ENCODE results near the gene PDGFRB.

DNA sequence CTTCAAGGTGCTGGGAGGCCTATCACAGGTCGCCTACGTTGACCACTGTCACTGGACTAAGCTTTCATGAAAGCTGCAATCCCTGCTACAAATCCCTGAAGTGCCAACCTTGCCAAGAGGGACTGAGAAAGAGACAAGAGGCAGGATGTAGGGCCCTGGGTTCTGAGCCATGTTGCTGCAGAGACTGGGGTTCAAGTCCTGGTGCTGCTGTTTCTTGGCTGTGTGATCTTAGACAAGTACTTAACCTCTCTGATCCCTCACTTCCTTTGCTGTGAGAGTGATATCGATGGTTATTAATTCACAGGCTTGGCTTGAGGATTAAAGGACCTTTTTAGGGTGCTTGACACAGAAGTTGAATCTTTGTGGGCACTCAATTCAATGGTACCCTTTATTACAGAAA, 84.8 kb downstream of the PDGFRB start:
- no peak for TF ChIP-seq CTCF (IDR thresholded peaks at IDR 0.05; ENCODE audit: insufficient read depth, low read length)
- no peak for TF ChIP-seq REST (IDR thresholded peaks at IDR 0.05; ENCODE audit: insufficient replicate concordance, low read depth)
- TF ChIP-seq POLR2AphosphoS5 (IDR thresholded peaks at IDR 0.05; ENCODE audit: low read depth): no peak
- no peak for TF ChIP-seq SPI1 (IDR thresholded peaks at IDR 0.05; ENCODE audit: borderline replicate concordance, low read depth)

Measured in HL-60 (cell line).